Myometrial cell (primary cell): Measurements from ENCODE around the gene PAX5. TPM values are rescaled to one million over a fixed set of nuclear protein-coding genes. Genes with fewer than 3 reads are reported as not detected.

Experiments
- total RNA-seq: library from RNA; depleted of rRNA; stranded (reverse); fragments of >200 nt; gene quantifications from 2 replicates; pipeline ENCODE4 v1.2.3, GENCODE V29; 2015

The PAX5 gene
- not detected in 2 replicates for total RNA-seq

DNA sequence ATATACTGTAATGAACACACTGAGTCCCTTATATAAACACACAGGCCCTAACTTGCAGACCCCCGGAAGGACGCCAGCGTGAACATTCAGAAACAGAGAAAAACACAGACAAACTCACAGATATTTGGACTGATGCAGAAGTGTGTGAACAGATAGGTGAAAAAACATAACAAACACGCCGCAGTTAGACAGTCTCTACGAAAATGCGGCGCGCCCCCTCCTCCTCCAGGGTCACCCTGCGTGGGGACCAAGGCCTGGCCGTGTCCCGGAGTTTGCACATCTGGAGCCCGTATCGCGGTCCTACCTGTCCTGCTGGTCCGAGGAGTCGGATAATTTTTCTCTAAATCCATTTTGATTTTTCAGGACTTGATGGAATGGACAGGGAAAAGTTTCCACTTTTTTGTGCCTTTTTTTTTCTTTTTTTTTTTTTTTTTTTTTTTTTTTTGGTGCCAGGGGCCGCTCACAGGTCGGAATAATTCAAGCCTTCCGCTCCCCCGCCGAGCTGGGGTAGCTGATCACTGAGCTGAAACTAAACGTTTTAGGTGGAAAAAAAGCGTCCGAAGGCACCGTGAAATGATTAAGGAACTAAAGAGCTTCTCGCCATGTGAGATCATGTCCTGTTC, at the start of gene PAX5:
TSS of gene PAX5 (minus strand) at position 587 of the 623 bp plus-strand sequence. CDS start at position 350, 237 bp downstream.

Other genes starting within 250 kb of the PAX5 start
- 9.8 and 11.3 TPM in 2 replicates for gene ZCCHC7, start 86.3 kb upstream of the PAX5 start, total RNA-seq